ENCODE measurements around the gene CREB5. TPM values are rescaled to one million over a fixed set of nuclear protein-coding genes. Genes with fewer than 3 reads are reported as not detected.

CREB5 gene
- total and polyA plus RNA-seq, 2 of the 13 experiments (the other 11 are each of a cell fraction or from before 2014, with no cell fraction given), result 0.38 to 0.71 TPM

- TF ChIP-seq KIAA2018 (CRISPR knock-in tag; IDR thresholded peaks at IDR 0.05; ENCODE audit: borderline replicate concordance), result no peak
These were observed 311.0 kb downstream of the CREB5 start (continued) for GRCh38 chr7:28723336-28723735.

- in situ Hi-C loops (cut with HindIII; ENCODE audit: extremely low pct_ligation_motif_present, low pct_unique_long_range_greater_than_20kb), result no loop called here
- Histone ChIP-seq H3K79me2 (ENCODE audit: insufficient read depth, low read length) (no peaks in the 10 kb centered on the region), H3K4me3 (replicated peaks in 1 of 3; ENCODE audit: insufficient read depth in 1 of 3, low read depth in 2 of 3, low read length in 3 of 3) (no peak overlapping the region), H3K4me2 (ENCODE audit: low read depth, low read length) (no peak overlapping the region), H2AFZ (ENCODE audit: low read length) (no peak overlapping the region), H3K27ac (ENCODE audit: extremely low read length, insufficient read depth, low read length) (no peak overlapping the region), H4K20me1 (ENCODE audit: insufficient read depth, low read length) (no peaks in the 10 kb centered on the region), H3K9ac (ENCODE audit: insufficient read depth, low read depth, low read length) (no peak overlapping the region), H3K36me3 (replicated peaks in 1 of 2; ENCODE audit: control insufficient read depth in 1 of 2, insufficient read depth in 2 of 2, low read length in 2 of 2) (no peaks in the 10 kb centered on the region), H3K27me3 (ENCODE audit: control insufficient read depth in 1 of 2, insufficient read depth in 2 of 2, low read length in 2 of 2) (peaks cover 0 to 3% of the 10 kb centered on the region in 2 experiments; a peak in 1 of 5 replicates), H3K4me1 (ENCODE audit: insufficient read depth, low read length) (no peaks in the 10 kb centered on the region), H3K9me3 (ENCODE audit: low read length) (no peaks in the 10 kb centered on the region)
- 28% methylated on average over 1 of the region's 1 CpG for WGBS (ENCODE audit: low lambda C conversion rate)
- FAIRE-seq, result no peak
- intact Hi-C loops (cut with micrococcal nuclease; ENCODE audit: unreplicated experiment), result no loop called here
- BruUV-seq (replicated peaks), result no TSS peak
- ChIA-PET CTCF (ENCODE audit: low intra/inter-chr PET ratio, low total read pairs) (no interaction called here), POLR2A (no interaction called here)
- no peak for DNase-seq (ENCODE audit: low spot score)
- no peak for ATAC-seq
- TF ChIP-seq ZNF564 (CRISPR knock-in tag; IDR thresholded peaks at IDR 0.05) (no peak), JUNB (CRISPR knock-in tag; IDR thresholded peaks at IDR 0.05; ENCODE audit: borderline replicate concordance) (no peak), HNF4A (CRISPR knock-in tag; IDR thresholded peaks at IDR 0.05) (no peak), ZNF597 (CRISPR knock-in tag; IDR thresholded peaks at IDR 0.05) (no peak), MTF2 (CRISPR knock-in tag; IDR thresholded peaks at IDR 0.05; ENCODE audit: borderline replicate concordance) (no peak), SATB2 (CRISPR knock-in tag; IDR thresholded peaks at IDR 0.05) (no peak), MTA3 (CRISPR knock-in tag; IDR thresholded peaks at IDR 0.05) (no peak), NAIF1 (CRISPR knock-in tag; IDR thresholded peaks at IDR 0.05; ENCODE audit: borderline replicate concordance) (no peak), ZNF362 (CRISPR knock-in tag; IDR thresholded peaks at IDR 0.05; ENCODE audit: borderline replicate concordance) (no peak), DMTF1 (CRISPR knock-in tag; IDR thresholded peaks at IDR 0.05) (no peak)
These were observed 312.2 kb downstream of the CREB5 start for GRCh38 chr7:28724563-28724962.
